Neural crest cell (in vitro differentiated cells): ENCODE measurements around the gene NTM. TPM values are rescaled to one million over a fixed set of nuclear protein-coding genes. Genes with fewer than 3 reads are reported as not detected.

ENCODE experiments used
- DNase-seq: peaks from one replicate; pipeline ENCODE4 v3.0.0; 2021; ENCODE audit warnings: low read depth, mixed read lengths, low spot score
- H3K27ac Mint-ChIP-seq: one replicate; pipeline ENCODE4 v1.8.0; 2021; ENCODE audit warnings: mild to moderate bottlenecking, mixed read lengths; ENCODE audit not compliant: unreplicated experiment
- H3K27me3 Mint-ChIP-seq: 2 replicates; pipeline ENCODE4 v1.8.0; 2021; ENCODE audit warnings: low read depth, mild to moderate bottlenecking, mixed read lengths
- H3K36me3 Mint-ChIP-seq: 2 replicates; pipeline ENCODE4 v1.8.0; 2021; ENCODE audit warnings: low read depth, mild to moderate bottlenecking, mixed read lengths
- H3K4me1 Mint-ChIP-seq: 2 replicates; pipeline ENCODE4 v1.8.0; 2021; ENCODE audit warnings: mixed read lengths
- H3K4me3 Mint-ChIP-seq: one replicate; pipeline ENCODE4 v1.8.0; 2021; ENCODE audit warnings: mild to moderate bottlenecking, mixed read lengths
- H3K9me3 Mint-ChIP-seq: 2 replicates; pipeline ENCODE4 v1.8.0; 2021; ENCODE audit warnings: mixed read lengths
- total RNA-seq: library from RNA; stranded (reverse); gene quantifications from 2 replicates; pipeline ENCODE4 v1.2.1, GENCODE V29; 2021
- TF ChIP-seq, protein P1 (sequence below): fragments of 200-600 bp; sonication (generic); conservative IDR thresholded peaks from 2 replicates; pipeline ENCODE4 v1.5.0; 2021; ENCODE audit warnings: antibody characterized with exemption, mild to moderate bottlenecking

The NTM gene
- total RNA-seq, 1 donor from 2014 or later = 11.3 TPM

DNA sequence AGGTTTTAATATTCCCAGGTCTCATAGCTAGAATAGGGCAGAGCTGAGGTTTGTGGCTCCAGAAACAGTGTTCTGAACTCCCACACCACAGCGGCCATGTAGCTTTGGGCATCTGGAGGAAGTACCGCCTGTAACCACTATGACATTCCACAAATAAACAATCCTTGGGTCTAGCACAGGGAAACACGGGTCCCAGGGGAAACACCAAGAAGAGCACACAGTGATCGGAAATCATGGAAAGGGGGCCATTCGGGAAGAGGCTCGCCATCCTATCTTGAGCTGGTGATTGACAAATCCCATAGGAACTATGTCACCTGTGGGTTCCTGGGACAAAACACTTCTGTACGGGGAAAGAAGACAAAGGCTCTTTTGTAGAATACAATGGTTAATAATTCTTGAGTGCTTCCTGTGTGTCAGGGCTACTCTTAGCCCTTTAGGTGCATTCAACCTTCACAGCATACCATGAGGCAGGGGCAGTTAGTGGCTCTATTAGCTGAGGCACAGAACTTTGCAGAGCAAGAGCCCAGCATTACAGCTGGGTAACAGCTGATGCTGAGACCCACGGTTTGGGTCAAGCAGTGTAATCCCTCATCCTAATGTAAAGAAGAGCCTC lies 514.2 kb downstream of the NTM start:
- Mint-ChIP-seq H3K36me3 (no peaks in the 10 kb centered on the region), H3K4me3 (no peak overlapping the region), H3K9me3 (no peaks in the 10 kb centered on the region), H3K27me3 (no peaks in the 10 kb centered on the region), H3K27ac (no peak overlapping the region), H3K4me1 (peaks cover 4% of the 10 kb centered on the region)
- DNase-seq = no peak
- TF ChIP-seq, protein P1, sequence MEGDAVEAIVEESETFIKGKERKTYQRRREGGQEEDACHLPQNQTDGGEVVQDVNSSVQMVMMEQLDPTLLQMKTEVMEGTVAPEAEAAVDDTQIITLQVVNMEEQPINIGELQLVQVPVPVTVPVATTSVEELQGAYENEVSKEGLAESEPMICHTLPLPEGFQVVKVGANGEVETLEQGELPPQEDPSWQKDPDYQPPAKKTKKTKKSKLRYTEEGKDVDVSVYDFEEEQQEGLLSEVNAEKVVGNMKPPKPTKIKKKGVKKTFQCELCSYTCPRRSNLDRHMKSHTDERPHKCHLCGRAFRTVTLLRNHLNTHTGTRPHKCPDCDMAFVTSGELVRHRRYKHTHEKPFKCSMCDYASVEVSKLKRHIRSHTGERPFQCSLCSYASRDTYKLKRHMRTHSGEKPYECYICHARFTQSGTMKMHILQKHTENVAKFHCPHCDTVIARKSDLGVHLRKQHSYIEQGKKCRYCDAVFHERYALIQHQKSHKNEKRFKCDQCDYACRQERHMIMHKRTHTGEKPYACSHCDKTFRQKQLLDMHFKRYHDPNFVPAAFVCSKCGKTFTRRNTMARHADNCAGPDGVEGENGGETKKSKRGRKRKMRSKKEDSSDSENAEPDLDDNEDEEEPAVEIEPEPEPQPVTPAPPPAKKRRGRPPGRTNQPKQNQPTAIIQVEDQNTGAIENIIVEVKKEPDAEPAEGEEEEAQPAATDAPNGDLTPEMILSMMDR = no peak

DNA sequence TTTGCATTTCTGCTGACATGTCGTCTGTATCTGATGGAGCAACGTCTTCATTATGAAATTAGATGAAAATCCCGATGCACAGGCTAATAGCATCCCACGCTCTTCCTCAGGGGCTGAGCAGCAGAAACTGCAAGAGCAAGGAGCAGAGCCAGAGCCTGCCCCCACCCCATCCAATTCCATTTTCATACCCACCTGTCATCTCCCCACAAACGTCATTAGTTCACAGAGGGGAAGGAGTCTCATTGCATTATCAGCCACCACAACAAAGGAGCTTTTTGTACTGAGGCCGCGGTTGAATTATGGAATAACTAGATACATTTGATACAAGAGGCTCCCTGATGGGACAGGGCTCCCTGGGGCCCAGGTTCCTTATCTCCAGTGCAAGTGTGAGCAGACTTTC lies 515.0 kb downstream of the NTM start:
- no peak overlapping the region for H3K4me3 Mint-ChIP-seq
- no peak overlapping the region for H3K27ac Mint-ChIP-seq
- no peaks in the 10 kb centered on the region for H3K36me3 Mint-ChIP-seq
- no peaks in the 10 kb centered on the region for H3K27me3 Mint-ChIP-seq
- H3K4me1 Mint-ChIP-seq = peaks cover 4% of the 10 kb centered on the region
- TF ChIP-seq, protein P1 = no peak
- no peak for DNase-seq
- no peaks in the 10 kb centered on the region for H3K9me3 Mint-ChIP-seq

DNA sequence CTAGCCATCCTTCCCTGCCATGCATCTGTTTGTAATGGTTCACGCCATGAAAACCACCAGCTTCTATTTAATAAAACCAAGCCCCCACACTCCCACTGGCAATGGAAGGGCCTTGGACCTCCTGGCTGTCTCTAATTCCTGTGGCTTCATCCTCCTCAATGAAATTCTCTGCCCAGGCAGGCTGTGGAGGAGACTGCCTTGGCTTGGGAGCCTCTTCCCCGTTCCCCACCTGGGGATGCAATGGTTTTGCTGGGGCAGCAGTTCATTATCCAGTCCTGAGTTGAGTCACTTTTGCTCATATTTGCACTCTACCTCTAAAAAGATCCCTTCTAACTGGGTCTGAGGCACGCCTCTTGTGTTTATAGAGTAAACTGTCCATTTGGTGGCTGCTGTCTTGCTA lies 515.8 kb downstream of the NTM start:
- H3K4me1 Mint-ChIP-seq = peaks cover 4% of the 10 kb centered on the region
- H3K27me3 Mint-ChIP-seq = no peaks in the 10 kb centered on the region
- no peaks in the 10 kb centered on the region for H3K9me3 Mint-ChIP-seq
- H3K27ac Mint-ChIP-seq = no peak overlapping the region
- DNase-seq = no peak
- no peak overlapping the region for H3K4me3 Mint-ChIP-seq
- TF ChIP-seq, protein P1 = no peak
- no peaks in the 10 kb centered on the region for H3K36me3 Mint-ChIP-seq

DNA sequence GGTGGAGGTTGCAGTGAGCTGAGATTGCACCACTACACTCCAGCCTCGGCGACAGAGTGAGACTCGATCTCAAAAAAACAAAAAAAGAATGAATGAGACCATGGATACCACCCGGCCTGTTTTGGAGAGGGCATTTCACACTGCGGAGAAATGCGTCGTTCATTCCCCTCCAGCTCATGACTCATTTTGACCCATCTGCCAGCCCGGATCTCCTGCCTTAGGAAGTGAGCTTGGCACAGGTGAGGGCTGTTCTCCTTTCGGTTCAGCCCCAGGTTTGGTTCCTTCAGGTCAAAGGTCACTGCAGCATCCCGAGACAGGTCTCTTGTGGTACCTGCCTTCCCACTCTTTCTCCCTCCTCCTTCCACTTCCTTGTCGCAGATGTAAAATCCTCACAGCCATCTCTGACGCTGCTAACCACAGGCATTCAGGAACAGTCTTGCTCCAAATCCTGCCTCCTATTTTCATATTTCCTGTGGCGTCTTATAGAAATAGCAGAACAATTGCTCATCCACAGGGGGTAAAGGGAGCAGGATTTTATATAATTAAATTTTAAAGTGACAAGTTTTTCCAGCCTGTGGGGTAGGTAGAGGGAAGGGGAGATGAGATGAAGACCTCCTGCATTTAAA lies 517.9 kb downstream of the NTM start:
- Mint-ChIP-seq H3K36me3 (no peaks in the 10 kb centered on the region), H3K9me3 (no peaks in the 10 kb centered on the region), H3K4me3 (no peak overlapping the region), H3K27me3 (no peaks in the 10 kb centered on the region), H3K4me1 (peaks cover 4% of the 10 kb centered on the region), H3K27ac (no peak overlapping the region)
- DNase-seq = no peak
- TF ChIP-seq, protein P1 = no peak

DNA sequence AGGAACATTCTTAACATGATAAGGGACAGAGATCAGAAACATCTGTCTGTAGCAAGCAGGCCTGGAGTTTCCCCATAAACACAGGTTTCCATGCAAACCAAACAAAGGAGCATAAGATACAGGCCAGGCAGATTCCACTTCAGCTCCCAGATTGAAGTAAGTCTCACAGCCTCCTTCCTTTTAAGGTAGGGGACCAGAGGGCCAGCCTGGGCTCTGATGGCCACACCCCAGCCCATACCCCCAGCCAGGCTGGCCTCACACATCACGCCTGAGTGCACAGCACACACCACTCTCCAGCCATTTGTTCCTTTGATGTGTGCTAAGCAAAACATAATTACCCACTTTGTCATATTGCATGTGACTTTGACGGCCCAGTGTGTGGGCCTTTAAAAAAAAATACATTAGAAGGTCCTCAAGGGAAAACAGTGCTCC lies 518.7 kb downstream of the NTM start:
- H3K27ac Mint-ChIP-seq = no peak overlapping the region
- DNase-seq = no peak
- no peaks in the 10 kb centered on the region for H3K27me3 Mint-ChIP-seq
- no peaks in the 10 kb centered on the region for H3K9me3 Mint-ChIP-seq
- no peak overlapping the region for H3K4me3 Mint-ChIP-seq
- no peaks in the 10 kb centered on the region for H3K36me3 Mint-ChIP-seq
- H3K4me1 Mint-ChIP-seq = peaks cover 4% of the 10 kb centered on the region
- TF ChIP-seq, protein P1 = no peak
